A673 (cell line): ENCODE results near the gene TSPAN3.

Experiments used
- CTCF ChIP-seq: fragments of 300-800, 200-600 bp; sonication (generic); conservative IDR thresholded peaks from 2 replicates; pipeline ENCODE4 v1.5.1; 2017; ENCODE audit warnings: low read depth, mild to moderate bottlenecking, antibody characterized with exemption, low read length, moderate library complexity, mixed read lengths
- EZH2 ChIP-seq: fragments of 200-600 bp; sonication (generic); IDR thresholded peaks from 2 replicates; pipeline ENCODE4 v1.6.1; 2017; ENCODE audit warnings: borderline replicate concordance, low read depth, mild to moderate bottlenecking, mixed read lengths, antibody characterized with exemption, low read length; ENCODE audit not compliant: poor library complexity, severe bottlenecking

DNA sequence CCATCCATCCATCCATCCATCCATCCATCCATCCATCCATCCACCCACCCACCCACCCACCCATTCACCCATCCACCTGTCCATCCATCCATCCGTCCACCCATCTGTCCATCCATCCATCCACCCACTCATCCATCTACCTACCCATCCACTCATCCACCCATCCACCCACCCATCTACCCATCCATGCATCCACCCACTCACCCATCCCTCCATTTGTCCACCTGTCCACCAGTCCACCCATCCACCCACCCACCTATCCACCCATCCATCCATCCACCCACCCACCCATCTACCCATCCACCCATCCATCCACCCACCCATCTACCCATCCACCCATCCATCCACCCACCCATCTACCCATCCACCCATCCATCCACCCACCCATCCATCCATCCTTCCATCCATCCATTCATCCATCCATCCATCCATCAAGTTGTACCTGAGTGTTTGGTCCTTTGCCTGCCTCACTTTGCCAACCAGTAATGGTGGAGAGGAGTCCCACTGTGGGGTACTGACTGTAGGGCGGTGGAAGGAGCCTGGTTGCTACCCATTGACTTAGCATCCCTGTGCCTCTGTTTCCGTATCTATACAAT, 58.7 kb downstream of the TSPAN3 start:
- no peak for TF ChIP-seq CTCF
- TF ChIP-seq EZH2: no peak
